ENCODE measurements around the gene CSTPP1.

Gene CSTPP1

GRCh38 chr11:47144541-47144940 is 208.0 kb downstream of the CSTPP1 start:
- no peak for DNase-seq

DNA sequence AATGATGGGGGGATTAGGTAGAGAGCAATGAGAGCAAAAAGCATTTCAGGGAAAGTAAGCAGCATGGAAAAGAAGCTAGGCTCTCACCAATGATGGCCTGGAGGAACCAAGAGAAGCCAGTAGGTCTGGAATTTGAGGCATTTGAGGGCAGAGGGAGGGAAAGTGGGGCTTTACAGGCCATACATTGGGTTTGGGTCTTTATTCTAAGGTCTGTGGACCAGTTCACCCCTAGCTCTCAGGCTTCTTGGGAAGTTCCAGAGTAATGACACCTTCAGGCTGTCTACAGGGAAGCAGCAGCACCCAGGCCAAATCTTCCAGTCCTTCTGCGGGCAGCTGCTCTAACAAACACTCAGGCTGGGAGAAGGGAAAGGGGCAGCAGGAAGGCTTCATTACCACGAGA is 210.7 kb downstream of the CSTPP1 start:
- DNase-seq, result no peak

GRCh38 chr11:47147681-47148080 is 211.1 kb downstream of the CSTPP1 start:
- no peak for DNase-seq

GRCh38 chr11:47148270-47148669 is 211.7 kb downstream of the CSTPP1 start:
- DNase-seq, result no peak

DNA sequence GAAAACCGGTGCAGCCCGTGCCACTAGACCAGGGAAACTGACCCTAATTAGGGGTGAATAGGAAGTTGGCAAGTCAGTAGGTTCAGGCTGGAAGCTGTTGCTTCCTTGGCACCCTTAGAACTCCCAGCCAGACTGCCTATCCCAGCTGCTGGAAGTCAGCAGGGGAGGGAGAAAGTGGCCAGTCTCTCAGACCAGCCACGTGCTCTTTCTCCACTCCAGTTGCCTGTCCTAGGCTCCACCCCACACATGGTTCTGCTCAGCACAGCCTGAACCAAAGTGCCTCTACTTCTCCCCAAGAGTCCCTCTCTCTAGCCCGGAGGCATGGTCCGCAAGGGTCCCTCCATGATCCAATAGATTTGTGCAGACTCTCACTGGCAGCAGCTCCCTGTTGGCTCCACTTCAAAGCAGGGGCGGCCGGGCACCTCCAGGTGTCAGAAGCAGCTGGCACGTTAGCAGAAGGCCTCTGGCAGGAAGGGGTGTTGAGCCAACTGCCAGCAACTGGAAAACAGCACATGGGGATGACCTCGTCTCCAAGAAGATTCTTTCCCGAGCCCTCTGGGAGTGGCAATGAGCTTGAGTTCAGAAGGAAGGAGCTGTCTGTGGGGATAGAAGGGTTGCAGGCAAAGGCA is 212.5 kb downstream of the CSTPP1 start:
- DNase-seq, result no peak

DNA sequence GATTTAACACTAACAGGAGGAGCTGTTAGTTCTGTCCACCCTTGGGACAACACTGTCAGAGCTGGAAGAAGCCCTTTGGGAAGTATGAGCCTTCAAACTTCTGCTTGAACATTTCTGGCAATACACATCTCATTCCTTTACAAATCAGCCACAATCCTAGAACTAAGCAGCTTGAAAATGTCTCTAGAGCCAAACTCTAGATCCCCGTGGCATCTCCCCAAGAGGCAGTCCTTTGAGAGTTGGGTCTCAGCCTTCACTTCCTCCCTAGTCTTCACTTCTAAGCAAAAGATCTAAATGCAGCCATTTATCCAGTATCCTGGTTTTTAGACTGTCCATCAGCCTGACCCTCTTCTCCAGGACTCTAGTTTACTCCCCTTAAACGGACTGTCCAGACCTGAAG is 213.2 kb downstream of the CSTPP1 start:
- no peak for DNase-seq

GRCh38 chr11:47152126-47152952 is 215.8 kb downstream of the CSTPP1 start:
- no peak for DNase-seq

- DNase-seq, result peak; percentile 20
These were observed 216.7 kb downstream of the CSTPP1 start for GRCh38 chr11:47152953-47153950.

DNA sequence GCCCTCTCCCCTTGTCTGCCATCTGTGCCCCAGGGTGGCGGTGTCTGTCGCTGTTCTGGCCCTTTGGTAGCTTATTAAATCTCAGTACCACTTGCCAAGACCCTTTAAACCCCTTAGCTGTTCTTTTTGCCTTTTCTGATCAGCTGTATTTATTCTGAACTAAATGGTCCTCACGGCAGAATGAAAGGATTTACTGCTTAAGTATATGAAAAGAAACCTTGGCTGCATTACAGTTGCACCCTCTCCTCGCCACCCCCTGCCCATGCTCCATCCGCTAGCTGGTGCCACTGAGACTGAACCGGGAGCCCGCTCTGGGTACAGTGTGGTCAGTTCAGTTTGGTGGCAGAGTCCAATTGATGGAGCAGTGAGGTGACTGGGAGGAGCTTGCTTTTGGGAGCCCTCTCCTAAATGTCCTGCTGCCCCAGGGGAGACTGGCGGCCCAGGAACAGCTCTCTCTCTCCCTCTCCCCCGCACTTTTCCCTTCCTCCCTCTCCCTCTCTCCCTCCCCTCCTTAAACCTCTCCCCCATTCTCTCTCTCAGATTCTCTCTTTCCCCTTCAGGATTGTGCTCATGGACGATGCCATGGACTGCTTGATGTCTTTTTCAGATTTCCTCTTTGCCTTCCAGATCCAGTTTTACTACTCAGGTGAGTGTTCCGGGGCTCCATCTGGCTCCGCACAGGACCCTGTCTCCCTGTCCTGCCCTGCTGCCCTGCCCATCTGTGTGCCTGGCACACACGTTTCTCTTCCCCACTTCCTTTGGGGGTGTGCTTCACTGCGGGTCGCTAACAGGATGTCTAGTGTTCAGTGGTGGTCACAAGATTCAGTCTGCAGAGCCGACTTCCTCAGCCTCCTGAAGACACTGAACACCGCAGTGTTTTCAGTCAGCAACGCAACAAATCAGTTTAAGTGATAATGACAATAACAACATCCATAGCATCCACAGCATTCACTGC is 218.3 kb downstream of the CSTPP1 start:
- DNase-seq, result no peak

- DNase-seq, result no peak
These were observed 219.3 kb downstream of the CSTPP1 start for GRCh38 chr11:47155879-47156278.

GRCh38 chr11:47156333-47156732 is 219.8 kb downstream of the CSTPP1 start:
- DNase-seq, result no peak

GRCh38 chr11:47156951-47157350 is 220.4 kb downstream of the CSTPP1 start:
- DNase-seq, result no peak

DNA sequence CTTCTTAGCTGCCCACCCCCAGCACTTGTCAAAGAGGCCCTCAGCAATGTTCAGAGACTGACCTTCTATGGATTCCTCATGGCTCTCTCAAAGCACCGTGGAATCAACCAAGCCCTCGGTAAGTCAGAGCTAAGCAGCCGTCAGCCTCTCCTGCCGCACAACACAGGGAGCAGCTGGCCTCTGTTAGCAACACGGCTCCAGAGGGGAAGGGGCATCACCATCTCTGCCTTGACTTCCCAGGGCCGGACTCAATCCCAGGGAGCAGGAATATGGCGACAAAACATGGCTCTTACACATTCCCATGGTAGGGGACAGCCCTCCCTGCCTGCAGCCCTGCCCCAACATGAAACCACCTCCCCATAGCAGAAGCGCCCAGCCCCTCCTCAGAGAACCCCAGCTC is 221.2 kb downstream of the CSTPP1 start:
- DNase-seq, result no peak

- no peak for DNase-seq
These were observed 221.7 kb downstream of the CSTPP1 start for GRCh38 chr11:47158242-47158641.

GRCh38 chr11:47160753-47161133 is 224.2 kb downstream of the CSTPP1 start:
- DNase-seq, result no peak

DNA sequence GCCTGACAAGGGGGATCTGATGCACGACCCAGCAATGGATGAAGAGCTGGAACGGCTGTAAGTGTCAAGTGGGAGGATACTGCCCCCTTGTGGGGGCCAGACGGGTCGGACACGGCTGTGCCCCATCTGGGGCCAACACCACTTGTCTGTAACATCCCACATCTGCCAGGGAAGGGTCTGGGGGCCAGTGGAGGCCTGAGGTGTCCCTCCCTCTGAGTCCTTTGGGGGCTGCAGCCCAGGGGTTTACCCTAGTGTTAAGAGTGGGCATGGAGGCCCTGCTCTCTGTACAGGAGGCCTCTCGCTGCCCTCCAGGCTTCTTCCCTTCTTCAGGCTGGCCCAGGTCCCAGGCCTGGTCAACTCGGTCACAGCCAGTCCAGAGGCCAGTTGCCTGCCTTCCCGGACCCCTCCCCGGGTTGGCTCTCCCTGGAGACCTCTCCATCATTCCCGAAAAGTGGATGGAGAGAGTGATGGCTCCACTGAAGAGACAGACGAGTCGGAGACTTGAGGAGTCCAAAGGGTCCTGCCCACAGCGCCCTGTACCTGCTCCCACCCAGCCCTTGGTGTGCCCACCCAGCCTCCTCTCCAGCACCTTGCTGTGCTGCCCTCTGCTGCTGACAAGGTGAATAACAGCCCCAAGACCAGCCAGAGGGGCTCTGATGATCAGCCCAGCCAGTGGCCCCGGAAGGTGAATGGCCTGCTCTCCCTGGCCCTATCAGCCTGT is 224.7 kb downstream of the CSTPP1 start:
- DNase-seq, result no peak

GRCh38 chr11:47161890-47162289 is 225.3 kb downstream of the CSTPP1 start:
- no peak for DNase-seq

GRCh38 chr11:47162426-47162825 is 225.9 kb downstream of the CSTPP1 start:
- no peak for DNase-seq

- no peak for DNase-seq
These were observed 226.6 kb downstream of the CSTPP1 start for GRCh38 chr11:47163193-47163592.

DNA sequence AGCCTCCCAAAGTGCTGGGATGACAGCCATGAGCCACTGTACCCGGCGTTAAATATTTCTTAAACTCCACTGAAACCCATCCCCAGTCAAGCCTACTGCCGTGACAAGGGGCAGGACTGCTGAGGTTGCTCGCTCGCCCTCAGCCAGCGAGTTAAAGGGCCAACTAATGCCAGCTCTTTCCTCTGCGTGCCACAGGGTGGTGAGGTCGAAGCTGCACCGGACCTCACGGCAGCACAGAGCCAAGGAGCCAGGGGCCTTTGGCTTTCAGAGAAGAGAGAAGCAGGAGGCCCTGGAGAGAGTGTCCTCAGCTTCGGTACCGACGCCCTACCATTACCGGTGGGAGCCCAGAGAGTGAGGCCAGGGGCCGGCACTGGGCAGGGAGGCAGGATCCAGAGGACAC is 227.3 kb downstream of the CSTPP1 start:
- DNase-seq, result no peak

GRCh38 chr11:47164321-47164720 is 227.8 kb downstream of the CSTPP1 start:
- no peak for DNase-seq

Measured in NK-92 treated with Interleukin-12 subunit alpha and Interleukin-12 subunit beta, amount 100 ng/mL, for 24 hours (cell line).